NCI-H345 (cell line): Measurements from ENCODE around the gene TOMM34.

Experiments
- DNase-seq: peaks from one replicate; lab custom pipeline; 2025; lab: John Stamatoyannopoulos, UW

TOMM34 gene

DNA sequence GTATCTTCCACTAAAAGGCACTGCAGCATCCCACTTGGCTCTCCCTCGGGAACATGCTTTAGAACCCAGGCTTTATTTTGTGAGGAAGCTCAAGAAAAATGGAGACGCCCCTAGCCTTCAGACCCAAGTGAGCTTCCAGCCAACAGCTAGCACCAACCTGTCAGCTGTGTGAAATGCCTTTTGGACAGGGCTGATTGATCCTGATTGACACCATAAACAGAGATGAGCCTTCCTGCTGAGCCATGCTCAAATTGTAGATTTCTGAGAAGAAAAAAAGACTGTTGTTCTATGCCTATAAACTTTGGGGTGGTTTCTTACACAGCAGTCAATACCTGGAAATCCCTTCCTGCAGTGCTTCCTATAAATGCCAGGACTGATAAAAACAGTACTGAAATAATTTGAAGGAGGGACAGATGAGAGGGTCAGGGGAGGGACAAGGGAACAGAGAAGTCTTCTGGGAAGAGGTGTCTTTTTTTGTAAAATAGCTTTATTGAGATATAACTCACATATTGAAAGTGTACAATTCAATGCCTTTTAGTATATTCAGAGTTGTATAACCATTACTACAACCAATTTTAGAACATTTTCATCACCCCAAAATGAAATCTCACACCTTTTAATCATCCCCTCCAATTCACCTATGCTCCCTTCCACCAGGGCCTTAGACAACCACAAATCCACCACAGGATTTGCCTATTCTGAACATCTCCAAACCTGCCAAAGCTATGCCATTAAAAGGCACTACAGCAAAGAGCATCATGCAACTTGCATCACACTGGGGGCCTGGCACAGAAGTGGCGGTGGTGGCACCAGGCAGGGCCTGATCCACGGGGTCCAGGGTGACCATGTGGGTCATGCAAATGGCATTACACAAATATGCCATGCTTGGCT lies 3.4 kb upstream of the TOMM34 start:
- DNase-seq = no peak

DNA sequence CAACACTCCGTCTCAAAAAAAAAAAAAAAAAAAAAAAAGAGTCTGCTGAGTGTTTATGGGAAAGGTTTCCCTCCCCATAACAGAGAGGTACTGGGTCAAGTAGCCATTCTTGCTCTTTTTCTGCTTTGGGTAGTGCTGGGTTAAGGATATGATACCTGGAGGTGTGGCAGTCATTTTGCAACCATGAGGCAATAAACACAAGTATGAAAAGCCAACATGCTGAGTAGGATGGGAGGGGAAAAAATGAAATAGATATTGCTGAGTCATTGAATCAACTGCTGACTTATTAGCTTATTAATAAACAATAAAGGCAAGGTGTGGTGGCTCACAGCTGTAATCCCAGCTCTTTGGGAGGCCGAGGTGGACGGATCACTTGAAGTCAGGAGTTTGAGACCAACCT lies 2.3 kb upstream of the TOMM34 start:
- no peak for DNase-seq

DNA sequence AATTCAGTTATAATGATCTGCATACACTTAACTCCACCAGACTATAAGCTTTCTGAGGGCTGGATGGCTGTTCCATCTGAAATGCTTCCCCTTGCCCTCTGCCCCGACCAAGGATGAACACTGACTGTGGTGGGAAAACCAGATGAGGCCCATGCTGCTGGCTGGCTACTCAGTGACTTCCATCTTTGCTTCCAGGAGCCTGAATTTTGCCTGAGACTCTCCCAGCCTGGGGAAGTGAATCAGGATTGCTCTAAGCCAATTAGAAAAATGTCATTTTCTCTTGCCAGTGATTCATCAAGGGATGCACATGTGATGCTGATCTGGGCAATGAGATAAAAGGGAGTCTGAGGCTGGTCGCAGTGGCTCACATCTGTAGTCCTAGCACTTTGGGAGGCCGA lies 1.7 kb upstream of the TOMM34 start:
- DNase-seq = no peak

DNA sequence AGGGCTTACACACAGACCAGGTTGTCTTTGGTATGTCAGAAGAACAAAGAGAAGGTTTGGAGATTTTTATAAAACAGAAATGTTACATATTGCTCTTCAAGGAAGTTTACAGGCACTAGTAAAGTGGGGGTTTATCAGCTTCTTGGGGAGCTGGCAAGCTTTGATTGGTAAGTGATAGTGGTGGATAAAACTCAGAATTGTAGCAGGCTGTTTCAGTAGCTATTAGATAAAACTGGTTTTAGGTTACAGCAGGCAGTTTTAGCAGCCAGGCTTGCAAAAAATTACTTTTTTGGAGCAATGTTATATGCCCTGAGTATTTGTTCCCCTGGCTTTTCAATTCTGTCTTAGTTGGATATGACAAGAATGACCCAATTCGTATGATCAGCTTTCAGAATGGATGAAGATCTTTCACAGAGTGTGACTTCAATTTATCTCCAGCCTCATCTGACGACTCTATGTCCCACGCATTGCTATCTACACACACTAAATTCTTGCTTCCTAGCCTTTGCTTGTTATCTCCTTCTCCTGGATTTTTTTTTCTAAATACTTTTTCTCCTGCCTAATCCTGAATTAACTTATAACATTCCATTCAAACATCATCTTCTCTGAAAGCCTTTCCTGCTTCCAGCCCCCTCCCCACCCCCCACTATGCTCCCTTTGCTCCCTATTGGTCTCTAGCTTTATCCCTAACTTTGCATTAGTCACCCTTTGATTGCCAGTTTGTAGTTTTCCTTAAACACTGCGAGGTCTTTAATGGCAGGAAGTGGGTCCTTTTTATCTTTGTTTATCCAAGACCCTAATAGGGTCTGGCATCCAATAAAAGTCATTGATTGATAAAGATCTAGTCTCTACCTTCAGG lies 1.0 kb upstream of the TOMM34 start:
- DNase-seq = no peak

DNA sequence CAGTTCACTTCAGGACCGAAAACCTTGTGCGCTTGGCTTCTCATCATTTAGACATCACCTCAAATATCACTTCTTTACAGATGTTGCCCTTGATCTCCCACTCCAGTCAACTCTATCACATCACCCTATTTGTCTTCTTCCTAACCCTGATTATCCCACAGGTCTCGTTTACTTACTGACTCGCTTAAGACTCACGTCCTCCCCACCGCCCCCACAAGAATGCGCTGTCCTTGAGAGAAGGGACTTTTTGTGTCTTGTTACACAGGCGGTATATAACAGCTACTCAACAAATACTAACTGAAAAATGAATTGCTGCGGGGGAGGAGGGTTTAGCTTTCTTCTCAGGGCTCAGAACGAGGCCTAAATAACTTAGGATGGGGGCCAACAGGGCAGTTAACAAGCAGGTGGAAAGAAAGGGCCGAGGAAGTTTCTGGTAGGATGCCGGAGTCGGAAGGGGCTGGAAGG lies 527 bp downstream of the TOMM34 start:
- no peak for DNase-seq

DNA sequence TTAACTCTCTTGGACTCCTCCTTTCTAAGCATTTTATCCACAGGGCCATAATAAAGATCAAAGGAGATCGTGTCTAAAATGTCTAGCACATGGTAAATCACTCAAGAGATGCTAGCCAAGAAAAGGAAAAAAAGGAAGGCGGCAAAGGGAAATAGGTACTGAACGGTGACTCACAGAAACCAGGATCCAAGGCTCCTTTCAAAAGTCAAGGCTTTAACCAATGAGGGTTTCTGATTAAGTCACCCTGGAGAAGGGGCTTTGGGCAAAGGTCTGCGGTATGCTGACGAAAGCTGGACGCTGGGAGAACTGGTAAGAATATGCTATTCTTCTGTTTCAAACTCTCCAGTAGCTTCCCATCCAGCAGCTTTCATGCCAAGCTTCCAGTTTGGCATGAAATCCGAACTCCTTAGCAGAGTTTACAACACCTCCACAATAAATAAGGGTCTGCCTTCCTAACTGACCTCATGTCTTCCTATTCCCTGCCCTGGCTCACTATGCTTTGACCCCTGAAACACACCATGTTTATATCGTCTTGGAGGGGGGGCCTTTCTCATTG lies 1.0 kb downstream of the TOMM34 start:
- peak; percentile 3 for DNase-seq

DNA sequence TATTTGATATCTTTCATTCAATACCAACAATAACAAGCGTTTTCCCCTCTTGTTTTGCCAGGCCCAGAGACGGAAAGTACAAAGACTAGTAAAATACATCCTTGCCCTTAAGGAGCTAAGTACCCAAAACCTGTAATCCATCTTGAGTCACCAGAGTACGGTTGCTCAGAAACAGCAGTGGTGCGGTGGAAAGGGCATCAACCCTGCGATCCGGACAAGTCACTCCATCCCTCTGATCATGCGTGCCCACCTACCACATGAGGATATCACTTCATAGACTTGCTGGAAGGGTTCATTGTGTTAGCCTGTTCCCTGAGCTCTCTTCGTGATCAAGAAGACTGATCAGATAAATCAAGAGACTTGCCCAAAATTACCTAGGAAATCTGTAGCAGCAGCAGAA lies 1.9 kb downstream of the TOMM34 start:
- DNase-seq = no peak

DNA sequence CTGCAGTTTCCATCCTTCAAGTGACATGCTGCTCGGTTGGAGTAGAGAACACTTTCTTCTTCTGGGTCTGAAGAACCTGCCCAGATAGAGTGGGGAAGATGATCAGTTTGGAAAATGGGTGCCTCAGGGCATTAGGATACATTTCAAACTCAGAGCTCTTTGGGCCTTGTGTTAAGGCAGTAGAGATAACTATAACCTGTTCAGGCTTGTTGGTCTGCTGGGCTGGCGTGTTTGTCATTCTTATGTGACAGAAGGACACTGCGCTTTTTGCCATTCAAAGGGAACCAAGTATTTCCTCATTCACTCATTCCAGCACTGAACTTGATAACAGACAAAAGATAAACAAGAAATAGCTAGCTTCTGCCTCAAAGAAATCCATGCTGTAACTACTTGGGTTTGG lies 3.8 kb downstream of the TOMM34 start:
- no peak for DNase-seq

DNA sequence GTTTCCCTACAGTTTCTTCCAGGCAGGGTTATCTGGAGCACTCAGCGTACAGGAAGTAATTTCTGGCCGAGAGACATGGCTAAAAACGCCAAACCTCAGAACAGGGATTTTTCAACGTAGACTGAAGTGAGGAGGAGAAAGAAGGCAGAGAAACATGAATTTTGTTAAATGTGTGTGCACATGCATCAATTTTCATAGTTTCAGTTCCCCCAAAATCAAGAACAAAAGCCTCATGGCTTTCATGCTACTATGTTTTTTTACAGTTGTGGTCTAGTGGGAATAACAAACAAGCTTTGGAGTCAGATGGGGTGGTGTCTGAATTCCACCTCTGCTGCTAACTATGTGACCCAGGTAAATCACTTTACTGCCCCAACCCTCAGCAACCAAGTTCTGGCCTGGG lies 4.9 kb downstream of the TOMM34 start:
- no peak for DNase-seq

DNA sequence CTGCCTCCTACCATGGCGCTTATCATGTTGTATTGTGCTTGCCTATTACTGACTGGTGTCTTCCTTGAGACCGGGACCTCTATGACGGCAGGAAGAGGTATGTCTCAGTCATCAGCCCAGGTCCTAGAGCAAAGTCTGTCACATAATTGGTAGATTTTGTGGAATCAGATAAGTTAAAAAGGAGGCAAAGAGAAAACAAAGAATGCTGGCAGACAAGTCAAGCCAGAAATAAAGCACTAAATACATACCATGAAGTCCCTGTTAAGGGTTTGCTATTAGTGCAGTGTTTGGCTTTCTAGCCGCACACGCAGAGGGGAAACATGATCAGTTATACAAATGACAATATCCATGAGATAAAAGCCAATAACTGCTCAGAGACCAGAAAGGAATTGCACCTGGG lies 6.0 kb downstream of the TOMM34 start:
- no peak for DNase-seq

DNA sequence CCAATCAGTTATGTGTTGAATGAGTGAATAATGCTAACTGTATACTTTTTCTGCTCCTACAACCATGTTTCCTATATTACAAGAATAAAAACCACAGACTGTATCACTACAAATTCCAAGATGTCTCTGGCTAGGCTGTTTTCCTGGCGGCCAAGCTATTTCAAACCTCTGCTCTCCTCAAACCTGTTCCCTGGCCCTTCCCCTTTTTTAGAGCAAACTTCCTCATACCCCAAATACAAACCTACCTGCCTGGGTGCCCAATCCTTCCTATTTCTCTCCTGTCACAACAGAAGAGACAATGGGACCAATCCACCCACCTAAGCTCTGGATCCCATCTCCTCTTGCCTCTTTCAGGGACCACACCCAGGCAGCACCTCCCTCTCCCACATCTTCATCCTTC lies 7.5 kb downstream of the TOMM34 start:
- DNase-seq = no peak

DNA sequence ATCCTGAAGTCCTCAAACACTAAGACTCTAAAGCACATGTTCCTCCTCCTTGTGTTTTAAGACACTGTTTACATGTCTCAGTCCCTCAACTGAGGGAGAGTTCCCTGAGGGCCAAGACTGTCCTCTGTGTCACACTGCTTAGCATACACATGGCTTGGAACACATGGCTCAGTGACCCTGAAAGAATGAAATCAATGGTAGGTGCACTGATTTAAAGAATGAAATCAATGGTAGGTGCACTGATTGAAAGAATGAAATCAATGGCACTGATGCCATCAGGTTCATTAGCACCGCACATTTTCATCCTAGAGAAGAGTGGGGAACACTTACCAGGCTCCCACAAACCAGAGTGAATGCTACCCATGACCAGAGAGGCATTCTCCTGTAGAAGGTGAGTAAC lies 9.8 kb downstream of the TOMM34 start:
- DNase-seq = no peak

DNA sequence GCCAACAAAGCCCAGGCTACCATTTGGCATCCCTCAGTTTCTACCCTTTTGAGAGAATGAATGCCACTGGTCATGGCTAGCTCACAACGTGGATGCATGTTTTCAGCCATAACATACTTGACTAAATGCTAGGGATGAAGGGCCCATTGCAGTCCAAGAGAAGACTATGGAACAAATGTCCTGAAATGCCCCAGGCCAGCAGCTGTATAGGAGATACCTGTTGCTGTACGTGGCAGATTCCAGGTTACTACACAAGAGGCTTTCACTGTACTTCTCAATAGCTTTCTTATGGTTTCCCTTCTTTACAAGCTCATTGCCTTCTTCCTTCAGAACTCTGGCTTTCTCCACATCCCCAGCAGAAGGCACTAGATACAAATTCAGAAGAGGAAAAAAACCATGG lies 11.7 kb downstream of the TOMM34 start:
- DNase-seq = no peak

DNA sequence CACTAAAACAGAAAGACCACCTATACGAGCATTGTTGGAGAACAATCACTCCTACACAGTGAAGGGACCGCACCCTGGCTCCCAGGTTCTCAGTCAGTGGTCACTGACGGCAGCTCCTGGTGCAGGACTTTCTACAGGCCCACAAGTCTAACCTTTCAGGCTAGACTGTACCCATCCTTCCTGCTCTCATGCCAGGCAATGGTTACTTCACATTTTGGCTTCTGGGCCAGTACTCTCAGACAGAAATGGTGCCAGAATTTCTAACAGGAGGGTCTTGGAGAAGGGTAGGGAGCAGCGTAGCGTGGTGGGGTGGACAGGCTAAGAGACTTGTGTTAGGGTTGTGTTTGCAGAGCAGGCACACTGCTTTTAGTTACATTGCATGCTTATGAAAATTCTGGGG lies 12.1 kb downstream of the TOMM34 start:
- DNase-seq = no peak

DNA sequence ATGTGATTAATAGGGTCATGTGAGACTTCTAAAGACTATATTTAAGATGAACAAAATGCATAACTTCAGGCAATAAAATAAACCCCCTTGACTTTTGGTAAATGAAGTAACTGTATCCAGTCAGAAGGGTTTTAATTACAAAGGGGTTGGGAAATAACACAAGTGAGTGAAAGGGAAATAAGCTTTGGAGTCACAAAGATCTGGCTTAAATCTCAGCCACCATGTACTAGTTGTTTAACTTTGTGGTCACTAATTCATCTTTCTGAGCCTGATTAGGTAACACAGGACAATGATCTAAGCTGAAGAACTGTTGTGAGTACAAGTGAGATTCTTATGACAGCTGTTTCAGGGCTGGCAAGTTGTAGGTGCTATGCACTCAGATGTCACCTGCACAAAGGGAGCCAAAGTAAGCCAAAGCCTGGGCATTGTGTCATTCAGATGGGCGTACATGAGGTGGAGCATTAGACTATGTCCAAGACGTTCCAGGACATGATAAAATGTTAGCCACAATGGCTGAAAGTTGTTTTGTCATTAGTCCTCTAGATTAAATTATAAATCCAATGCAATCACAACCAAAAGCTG lies 13.8 kb downstream of the TOMM34 start:
- DNase-seq = no peak

DNA sequence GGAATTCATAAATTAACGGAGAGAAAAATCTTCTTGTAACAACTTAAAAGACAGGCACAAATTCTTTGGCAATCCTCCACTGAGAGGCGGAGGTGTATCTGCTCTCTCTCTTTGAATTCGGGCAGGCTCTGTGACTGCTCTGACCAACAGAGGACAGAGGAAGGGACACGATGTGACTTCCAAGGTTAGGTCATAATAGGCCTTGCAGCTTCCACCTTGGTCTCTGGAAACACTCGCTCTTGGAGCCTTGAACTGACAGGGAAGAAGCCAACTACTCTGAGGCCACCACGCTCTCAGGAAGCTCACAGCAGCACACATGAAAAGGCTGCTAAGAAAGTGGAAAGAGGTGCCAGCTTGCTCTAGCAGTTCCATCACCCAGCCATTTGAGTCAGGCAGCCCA lies 14.9 kb downstream of the TOMM34 start:
- no peak for DNase-seq

DNA sequence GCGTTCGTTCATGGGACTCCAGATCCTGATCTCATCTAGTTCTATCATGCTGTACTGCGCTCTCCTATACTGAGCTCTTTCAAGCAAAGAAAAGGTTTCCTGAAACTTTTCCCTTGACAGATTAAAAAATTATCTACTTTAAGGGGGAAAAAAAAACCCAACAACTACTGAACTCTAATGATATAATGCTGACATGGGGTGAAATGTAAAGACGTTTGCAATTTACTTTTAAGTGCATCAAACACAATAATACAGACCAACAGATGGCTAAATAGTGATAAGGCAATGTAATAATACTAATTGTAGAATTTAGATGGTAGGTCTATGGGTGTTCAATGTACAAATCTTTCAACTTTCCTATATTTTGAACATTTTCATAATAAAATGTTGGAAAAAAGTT lies 16.4 kb downstream of the TOMM34 start:
- no peak for DNase-seq

DNA sequence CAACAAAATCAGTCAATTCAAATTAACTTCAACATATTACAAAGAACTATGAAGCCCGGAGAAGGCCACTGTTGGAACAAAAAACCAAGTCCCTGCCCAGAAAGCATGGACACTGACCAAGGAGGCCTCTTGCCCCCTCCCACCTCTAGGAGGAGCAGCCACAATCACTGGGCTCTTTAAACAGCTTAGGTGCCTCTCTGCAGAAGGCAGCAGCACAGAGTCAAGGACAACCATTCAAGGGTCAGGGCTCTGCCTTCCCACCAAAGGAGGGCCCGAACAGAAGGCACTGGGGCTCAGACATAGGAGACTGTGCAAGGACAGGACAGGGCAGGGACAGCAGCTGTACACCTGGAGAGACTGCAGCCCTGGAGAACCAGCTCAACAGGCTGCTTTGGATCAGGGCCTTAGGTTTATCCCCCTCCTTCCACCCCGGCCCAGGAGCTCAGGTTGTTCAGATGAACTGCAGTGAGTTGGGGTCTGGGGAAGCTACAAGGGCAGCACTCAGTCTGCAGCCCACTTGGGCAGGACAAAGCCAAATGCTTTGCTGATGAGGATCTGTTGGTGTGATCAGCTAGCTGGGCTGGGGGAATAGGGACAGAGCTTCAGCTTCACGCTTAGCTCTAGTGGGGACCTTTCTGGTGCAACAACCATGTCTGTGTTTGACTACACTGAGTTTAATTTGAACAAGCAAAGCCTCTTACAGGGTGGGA lies 17.8 kb downstream of the TOMM34 start:
- DNase-seq = no peak

DNA sequence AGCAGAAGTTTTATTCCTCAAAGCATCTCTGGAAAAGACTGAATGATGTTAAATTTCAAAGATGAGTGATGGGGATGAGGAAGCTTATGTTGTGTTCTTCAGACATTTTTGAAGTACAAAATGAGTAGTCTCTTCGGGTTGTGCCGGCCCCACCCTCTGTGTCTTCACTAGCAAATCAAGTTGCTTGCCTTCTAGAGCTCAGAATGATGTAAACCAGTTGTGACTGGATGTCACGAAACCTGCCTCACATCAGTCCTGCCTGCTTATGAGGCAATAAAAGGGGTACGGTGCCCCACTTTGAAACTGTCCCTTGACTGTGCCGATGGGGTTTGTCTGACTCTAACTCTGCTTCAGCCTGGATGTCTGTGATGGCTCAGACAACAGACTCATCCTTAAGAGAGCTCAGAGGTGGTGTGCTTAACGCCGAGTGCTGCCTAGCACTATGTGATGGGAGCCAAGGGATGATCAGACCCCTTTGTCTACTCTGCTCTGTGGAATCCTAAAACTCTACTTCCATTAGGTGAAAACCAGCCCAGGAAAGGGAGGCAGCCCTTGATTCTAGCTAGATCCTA lies 19.0 kb downstream of the TOMM34 start:
- DNase-seq = no peak

DNA sequence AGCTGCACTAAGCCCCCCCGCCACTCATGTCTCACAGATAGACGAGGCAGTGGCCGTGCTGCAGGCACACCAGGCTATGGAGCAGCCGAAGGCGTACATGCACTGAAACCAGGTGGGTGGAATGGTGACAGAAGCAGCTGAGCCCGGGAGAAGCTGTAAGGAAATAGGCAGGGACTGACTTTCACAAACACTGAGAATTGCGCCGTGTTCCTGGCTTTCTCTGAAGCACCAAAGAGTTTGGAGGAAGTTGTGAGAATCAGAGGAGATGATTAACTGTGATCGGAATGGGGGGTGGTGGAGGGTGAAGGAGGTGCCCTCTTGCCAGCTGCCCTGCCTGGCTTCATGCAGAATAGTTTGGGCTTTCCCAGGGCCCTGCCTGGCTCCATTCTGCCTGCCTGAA lies 21.6 kb downstream of the TOMM34 start:
- DNase-seq = no peak

DNA sequence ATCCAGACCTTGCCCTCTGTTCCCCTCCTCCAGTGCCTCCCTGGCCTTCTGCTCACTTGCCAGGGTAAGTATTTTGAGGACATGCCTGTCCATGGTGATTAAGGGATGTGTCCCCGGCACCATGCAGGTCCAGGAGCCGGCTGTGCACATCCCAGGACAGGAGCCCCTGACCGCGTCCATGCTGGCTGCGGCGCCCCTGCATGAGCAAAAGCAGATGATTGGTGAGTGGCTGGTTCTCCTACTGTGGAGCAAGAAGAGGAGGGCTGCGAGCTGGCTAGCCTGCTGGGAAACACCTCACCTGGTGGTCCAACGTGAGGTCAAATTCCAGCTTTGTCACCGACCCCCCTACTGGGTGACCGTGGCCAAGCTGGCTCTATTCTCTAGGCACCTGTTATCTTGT lies 23.7 kb downstream of the TOMM34 start:
- DNase-seq = no peak

DNA sequence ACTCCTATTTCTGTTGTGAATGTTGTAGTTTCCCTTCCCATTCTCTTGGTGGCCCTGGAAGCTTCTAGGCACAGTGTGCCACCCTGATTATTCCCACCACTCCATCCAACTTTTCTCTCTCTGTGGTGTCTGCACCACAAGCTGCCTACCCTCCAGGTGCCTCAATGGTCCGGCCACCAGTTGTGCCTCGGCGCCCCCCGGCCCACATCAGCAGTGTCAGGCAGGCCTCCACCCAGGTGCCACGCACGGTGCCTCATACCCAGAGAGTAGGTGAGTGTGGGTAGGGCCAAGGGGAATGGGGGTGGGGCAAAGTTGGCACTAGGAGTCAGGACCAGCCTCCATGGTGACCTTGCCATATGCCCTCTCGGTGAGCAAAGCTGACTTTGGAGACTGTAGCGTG lies 27.3 kb downstream of the TOMM34 start:
- DNase-seq = no peak
